Measurements from ENCODE around the gene OR13D1.
"Not testable (repeated sequence)": the region's sequence is repeated elsewhere in the genome, so short reads cannot be mapped to it uniquely, and the experiment has no call there.

Gene OR13D1, protein sequence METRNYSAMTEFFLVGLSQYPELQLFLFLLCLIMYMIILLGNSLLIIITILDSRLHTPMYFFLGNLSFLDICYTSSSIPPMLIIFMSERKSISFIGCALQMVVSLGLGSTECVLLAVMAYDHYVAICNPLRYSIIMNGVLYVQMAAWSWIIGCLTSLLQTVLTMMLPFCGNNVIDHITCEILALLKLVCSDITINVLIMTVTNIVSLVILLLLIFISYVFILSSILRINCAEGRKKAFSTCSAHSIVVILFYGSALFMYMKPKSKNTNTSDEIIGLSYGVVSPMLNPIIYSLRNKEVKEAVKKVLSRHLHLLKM

DNA sequence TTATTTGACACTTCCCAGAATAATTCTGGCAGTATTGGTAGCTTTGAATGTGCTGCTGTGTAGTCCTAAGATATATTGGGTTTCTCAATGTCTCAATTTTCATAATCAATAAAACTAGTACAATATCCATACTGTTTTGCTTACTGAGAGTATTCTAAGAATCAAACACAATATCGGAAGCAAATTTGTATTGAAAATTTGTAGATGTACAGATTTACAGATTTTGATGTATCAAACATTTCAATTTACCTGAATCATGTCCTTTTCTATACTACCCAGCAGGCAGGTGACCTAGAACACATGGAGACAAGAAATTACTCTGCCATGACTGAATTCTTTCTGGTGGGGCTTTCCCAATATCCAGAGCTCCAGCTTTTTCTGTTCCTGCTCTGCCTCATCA is at the start of gene OR13D1:
Gene OR13D1, plus strand, starts transcription at position 301 of the 400 bp plus-strand sequence. Its CDS starts 0 bp downstream, at position 301.
- no peak for DNase-seq (ENCODE audit: low read depth in 2 of 2)

DNA sequence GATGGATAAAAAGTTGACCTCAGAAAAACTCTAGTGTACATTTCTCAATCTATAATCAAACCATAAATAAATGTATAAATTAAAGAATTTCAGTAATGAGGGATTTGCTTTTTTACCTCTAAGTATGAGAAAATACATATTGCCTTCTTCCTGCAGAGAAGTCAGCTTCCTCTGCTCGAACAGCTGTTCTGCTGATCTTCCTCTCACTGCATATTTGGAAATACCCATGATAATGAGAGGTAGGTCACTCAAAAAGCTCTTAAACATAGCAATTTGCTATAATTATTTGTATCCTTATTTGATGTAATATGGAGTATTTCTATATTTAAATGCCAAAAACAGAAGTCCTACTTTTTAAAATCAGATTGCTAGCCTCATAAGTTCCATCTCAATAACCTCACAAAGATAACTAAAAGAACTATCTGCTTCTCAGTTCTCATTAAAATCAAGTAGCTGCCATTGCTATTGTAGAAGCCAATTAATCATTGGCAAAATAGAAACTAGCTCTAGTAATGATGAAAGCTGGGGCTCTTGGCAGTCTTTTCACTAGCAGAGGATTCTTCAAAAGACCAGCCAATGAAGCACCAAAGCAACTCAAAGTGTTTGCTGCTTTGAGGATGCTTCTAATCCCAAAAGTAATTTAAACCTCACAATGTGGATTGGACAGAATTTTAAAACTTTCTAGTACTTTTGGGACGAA is 35.7 kb upstream of the OR13D1 start:
- DNase-seq (ENCODE audit: low read depth in 2 of 2): no peak

DNA sequence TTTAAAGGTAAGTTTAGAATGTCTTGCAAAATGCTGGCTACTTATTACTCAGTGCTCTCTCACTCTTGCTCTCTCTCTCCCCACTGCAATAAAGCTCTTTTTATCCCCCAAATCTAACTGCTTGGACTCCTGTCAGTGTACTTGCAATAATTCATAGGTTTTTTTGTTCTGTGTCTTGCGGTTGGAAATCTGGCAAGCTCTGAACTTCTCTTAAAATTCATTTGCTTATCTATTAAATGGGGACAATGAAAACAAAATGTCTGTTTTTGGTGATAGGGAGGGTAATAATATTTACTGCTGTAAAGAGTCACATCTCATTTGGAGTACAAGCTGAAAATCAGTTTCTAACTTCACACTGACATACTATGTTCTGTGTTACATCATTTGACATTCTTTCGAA is 18.7 kb upstream of the OR13D1 start:
- DNase-seq (ENCODE audit: low read depth in 2 of 2): no peak

DNA sequence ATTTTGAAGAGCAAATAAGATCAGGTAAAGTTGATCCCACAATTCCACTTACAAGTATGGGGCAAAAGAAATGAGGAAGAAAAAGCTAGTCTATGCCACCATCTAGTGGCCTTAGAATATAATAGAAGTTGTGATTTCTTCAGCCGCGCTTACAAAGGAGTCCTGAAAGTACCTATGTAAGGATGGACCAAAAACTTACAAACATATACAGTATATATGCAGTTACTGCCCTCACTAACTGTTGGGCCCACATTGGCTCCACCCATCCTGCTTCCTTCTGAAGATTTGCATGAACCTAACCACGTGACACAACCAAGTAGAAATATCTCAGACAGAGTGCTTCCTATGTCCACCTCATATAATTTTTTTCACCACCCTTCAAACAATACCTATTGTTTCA is 11.7 kb upstream of the OR13D1 start:
- DNase-seq (ENCODE audit: low read depth in 2 of 2): no peak

DNA sequence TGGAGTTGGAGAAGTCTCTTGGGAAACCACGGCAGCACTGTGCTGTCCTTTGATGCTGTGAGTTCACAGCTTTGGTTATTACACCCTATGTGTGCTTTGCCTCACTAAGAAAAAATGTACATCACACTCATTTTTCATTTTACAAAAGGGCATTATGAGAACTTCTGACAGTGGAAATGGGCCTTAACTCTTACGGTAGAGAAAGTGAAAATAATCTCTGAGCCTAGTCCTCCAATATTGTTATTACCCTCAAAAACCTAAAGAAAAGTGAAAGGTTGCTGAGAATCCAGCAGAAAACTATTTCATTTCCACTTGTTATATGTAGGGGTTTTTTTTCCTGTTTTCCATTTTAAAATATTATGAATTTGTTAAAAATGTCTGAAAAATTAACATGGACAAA is 8.2 kb upstream of the OR13D1 start:
- no peak for DNase-seq (ENCODE audit: low read depth in 2 of 2)

DNA sequence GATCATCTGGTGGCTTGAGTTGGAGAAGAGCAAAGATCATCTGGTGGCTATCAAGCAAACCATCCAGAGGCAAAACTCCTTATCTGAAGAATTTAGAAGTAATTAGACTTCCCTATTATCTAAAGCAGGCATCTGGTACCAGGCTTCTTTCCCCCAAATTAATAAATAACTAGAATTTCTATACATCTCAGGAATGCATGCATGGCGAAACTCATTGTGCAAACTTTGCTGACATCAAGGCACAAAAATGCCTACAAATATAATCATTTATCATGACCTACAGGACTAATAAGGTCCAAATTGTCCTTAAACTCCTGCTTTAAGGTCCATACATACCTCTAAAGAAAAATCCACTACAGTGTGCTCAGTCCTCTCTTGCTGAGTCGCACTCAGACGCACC is 6.0 kb downstream of the OR13D1 start:
- DNase-seq (ENCODE audit: low read depth in 2 of 2): no peak

DNA sequence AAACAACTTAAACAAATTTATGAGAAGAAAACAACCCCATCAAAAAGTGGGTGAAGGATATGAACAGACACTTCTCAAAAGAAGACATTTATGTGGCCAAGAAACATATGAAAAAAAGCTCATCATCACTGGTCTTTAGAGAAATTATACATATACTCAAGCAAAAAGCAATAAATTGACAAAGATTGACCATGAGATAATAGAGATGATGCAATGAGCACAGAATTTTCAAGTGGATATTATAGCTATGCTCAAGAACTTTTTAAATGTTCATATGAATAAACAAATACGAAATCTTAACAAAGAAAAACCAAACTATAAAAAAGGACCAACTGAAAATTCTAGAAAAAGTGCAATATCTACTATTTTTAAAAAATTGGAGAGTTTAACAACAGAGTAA is 14.4 kb downstream of the OR13D1 start:
- DNase-seq (ENCODE audit: low read depth in 2 of 2): not testable (repeated sequence)

DNA sequence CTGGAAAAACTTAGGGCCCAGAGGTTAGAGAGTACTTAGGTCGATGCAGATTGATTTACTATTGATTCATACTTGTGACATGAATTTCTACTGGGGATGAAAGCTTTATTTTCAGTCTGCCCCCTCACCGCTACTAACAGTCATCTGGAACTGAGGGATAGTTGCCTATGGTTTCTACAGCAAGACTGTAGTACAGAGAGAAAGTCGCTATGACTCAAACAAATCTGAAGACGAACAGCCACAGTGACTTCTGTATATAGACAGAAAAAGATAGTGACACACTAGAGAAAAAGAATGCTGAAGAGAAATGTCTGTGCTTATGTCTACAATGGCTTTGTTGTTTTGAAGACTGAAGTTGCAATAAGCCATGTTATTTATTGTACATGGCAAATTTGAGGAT is 17.3 kb downstream of the OR13D1 start:
- DNase-seq (ENCODE audit: low read depth in 2 of 2): no peak

DNA sequence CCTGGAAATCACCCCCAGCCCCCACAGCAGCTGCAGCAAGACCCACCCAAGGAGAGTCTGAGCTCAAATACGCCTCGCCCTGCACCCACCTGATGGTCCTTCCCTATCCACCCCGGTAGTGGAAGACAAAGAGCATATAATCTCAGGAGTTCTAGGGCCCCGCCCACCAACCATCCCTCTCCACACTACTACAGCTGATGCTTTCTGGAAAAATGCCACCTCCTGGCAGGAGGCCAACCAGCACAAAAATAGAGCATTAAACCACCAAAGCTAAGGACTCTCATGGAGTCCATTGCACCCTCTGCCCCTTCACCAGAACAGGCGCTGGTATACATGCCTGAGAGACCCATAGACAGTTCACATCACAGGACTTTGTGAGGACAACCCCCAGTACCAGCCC is 30.7 kb downstream of the OR13D1 start:
- DNase-seq (ENCODE audit: low read depth in 2 of 2): no peak

DNA sequence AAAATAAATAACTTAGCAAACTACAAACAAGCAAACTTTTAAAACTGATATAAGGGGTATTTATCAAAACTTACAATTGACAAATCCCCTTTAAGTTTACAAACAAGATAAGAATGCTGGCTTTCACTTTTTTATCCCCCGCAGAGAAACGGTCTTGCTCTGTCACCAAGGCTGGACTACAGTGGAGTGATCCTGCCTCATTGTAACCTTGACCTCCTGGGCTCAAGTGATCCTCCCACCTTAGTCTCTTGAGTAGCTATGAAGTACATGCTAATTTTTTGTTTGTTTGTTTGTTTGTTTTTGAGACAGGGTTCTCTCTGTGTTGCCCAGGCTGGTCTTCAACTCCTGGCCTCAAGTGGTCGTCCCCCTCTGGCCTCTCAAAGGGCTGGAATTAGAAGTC is 44.1 kb downstream of the OR13D1 start:
- no peak for DNase-seq (ENCODE audit: low read depth in 2 of 2)

DNA sequence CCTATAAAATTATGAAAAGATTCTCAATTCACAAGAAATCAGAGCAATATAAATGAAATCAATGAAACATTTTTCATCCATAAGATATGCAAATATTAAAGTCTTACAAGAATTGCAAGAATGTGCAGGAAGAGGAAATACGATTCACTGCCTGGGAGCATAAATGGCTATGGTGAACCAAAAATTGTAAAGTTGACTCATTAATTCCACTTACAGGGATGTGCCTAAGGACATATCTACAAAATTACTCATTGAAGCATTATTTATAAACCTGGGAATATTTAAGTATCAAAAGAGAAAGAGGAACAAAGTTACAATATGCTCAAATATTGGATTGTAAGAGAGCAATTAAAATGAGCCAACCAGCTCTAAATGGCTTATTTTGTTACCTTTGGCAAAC is 46.3 kb downstream of the OR13D1 start:
- DNase-seq (ENCODE audit: low read depth in 2 of 2): no peak

DNA sequence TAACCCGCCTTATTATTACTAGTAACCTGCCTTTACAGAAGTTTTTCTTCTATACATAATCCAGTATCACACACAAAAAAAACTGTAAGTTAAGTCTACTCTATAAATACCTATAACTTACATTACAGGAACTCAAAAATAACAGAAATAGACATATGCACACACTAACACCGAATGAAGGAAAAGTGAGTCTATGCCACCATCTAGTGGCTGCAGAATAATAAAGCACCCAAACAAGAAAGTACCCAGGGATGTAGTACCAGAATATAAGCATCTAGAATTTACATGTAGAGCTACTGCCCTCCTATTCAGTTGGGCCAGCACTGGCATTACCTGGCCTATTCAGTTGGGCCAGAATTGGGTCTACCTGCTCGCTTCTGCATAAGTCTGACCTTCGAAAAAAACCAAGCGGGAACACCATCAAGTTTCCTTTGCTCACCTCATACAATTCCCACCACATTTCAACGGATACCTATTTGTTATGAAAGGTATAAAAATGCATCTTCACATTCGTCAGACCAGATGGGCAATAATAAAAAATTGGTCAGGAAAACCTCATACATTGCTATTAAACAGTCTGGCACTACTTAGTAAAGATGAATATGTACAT is 49.2 kb downstream of the OR13D1 start:
- no peak for DNase-seq (ENCODE audit: low read depth in 2 of 2)

All from stimulated activated CD4-positive, alpha-beta T cell treated with anti-CD3 and anti-CD28 coated beads, Interleukin-12 subunit alpha, Interleukin-12 subunit beta, amount 100 ng/mL, for 24 hours (primary cell).